ENCODE data around the gene GNAT1.

DNA sequence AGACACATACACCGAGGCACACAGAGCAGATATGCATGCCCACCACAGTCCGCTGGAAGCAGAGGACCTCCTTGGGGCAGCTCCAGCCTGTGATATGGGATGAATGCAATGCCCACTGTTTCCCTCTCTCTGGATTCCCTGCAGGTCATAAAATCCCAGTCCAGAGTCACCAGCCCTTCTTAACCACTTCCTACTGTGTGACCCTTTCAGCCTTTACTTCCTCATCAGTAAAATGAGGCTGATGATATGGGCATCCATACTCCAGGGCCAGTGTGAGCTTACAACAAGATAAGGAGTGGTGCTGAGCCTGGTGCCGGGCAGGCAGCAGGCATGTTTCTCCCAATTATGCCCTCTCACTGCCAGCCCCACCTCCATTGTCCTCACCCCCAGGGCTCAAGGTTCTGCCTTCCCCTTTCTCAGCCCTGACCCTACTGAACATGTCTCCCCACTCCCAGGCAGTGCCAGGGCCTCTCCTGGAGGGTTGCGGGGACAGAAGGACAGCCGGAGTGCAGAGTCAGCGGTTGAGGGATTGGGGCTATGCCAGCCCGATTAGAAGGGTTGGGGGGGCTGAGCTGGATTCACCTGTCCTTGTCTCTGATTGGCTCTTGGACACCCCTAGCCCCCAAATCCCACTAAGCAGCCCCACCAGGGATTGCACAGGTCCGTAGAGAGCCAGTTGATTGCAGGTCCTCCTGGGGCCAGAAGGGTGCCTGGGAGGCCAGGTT, at the start of gene GNAT1:
- TF ChIP-seq, protein P1, sequence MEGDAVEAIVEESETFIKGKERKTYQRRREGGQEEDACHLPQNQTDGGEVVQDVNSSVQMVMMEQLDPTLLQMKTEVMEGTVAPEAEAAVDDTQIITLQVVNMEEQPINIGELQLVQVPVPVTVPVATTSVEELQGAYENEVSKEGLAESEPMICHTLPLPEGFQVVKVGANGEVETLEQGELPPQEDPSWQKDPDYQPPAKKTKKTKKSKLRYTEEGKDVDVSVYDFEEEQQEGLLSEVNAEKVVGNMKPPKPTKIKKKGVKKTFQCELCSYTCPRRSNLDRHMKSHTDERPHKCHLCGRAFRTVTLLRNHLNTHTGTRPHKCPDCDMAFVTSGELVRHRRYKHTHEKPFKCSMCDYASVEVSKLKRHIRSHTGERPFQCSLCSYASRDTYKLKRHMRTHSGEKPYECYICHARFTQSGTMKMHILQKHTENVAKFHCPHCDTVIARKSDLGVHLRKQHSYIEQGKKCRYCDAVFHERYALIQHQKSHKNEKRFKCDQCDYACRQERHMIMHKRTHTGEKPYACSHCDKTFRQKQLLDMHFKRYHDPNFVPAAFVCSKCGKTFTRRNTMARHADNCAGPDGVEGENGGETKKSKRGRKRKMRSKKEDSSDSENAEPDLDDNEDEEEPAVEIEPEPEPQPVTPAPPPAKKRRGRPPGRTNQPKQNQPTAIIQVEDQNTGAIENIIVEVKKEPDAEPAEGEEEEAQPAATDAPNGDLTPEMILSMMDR (IDR thresholded peaks at IDR 0.05) = no peak
- no peak for TF ChIP-seq POLR2A (IDR thresholded peaks at IDR 0.05)
